H9 (cell line): ENCODE data around the gene CYP2C18. TPM values are rescaled to one million over a fixed set of nuclear protein-coding genes. Genes with fewer than 3 reads are reported as not detected.
"Not testable (repeated sequence)": the region's sequence is repeated elsewhere in the genome, so short reads cannot be mapped to it uniquely, and the experiment has no call there.

Experiments used
- DNase-seq: peaks from one replicate; pipeline ENCODE4 v3.0.0-alpha.2; 2017
- H2AFZ ChIP-seq: one replicate; pipeline ENCODE4 v1.6.1; 2013; ENCODE audit warnings: mild to moderate bottlenecking, low read length, control low read depth, moderate library complexity
- H2AK5ac ChIP-seq: 2 replicates; pipeline ENCODE4 v1.6.1; 2013; ENCODE audit warnings: low read length, control low read depth, mixed read lengths; ENCODE audit not compliant: insufficient read length
- H2BK120ac ChIP-seq: one replicate; pipeline ENCODE4 v1.6.1; 2013; ENCODE audit warnings: low read depth, mild to moderate bottlenecking, low read length, control low read depth, inconsistent platforms; ENCODE audit not compliant: poor library complexity, severe bottlenecking
- H2BK12ac ChIP-seq: 2 replicates; pipeline ENCODE4 v1.6.1; 2013; ENCODE audit warnings: low read length, control low read depth, mixed read lengths, low read depth; ENCODE audit not compliant: insufficient read length
- H2BK15ac ChIP-seq: 2 replicates; pipeline ENCODE4 v1.6.1; 2013; ENCODE audit warnings: low read depth, low read length, control low read depth
- H2BK20ac ChIP-seq: one replicate; pipeline ENCODE4 v1.6.1; 2013; ENCODE audit warnings: low read depth, mild to moderate bottlenecking, low read length, control low read depth, inconsistent platforms; ENCODE audit not compliant: poor library complexity, severe bottlenecking
- H2BK5ac ChIP-seq: 2 replicates; pipeline ENCODE4 v1.6.1; 2013; ENCODE audit warnings: low read length, control low read depth, mixed read lengths; ENCODE audit not compliant: insufficient read length
- H3K14ac ChIP-seq: 2 replicates; pipeline ENCODE4 v1.6.1; 2013; ENCODE audit warnings: low read length, control low read depth; ENCODE audit not compliant: insufficient read depth
- H3K18ac ChIP-seq: 2 replicates; pipeline ENCODE4 v1.6.1; 2013; ENCODE audit warnings: low read depth, mild to moderate bottlenecking, mixed read lengths, low read length, control low read depth; ENCODE audit not compliant: insufficient read length
- H3K23ac ChIP-seq: 2 replicates; pipeline ENCODE4 v1.6.1; 2013; ENCODE audit warnings: low read length, control low read depth, mixed read lengths, low read depth; ENCODE audit not compliant: insufficient read length
- H3K23me2 ChIP-seq: 2 replicates; pipeline ENCODE4 v1.6.1; 2013; ENCODE audit warnings: low read depth, mild to moderate bottlenecking, mixed read lengths, low read length, control low read depth; ENCODE audit not compliant: insufficient read length, poor library complexity, severe bottlenecking
- H3K27ac ChIP-seq: 2 replicates; pipeline ENCODE4 v1.5.1; 2013; ENCODE audit warnings: low read length, control low read depth, mixed read lengths, low read depth; ENCODE audit not compliant: insufficient read length
- H3K27me3 ChIP-seq: 2 replicates; pipeline ENCODE4 v1.6.1; 2013; ENCODE audit warnings: low read length, control low read depth, inconsistent platforms; ENCODE audit not compliant: insufficient read depth
- H3K4ac ChIP-seq: 2 replicates; pipeline ENCODE4 v1.6.1; 2013; ENCODE audit warnings: low read depth, mild to moderate bottlenecking, control low read depth, inconsistent platforms, low read length, moderate library complexity
- H3K4me1 ChIP-seq: 2 replicates; pipeline ENCODE4 v1.6.1; 2013; ENCODE audit warnings: low read length, control low read depth, inconsistent platforms; ENCODE audit not compliant: insufficient read depth
- H3K4me2 ChIP-seq: 2 replicates; pipeline ENCODE4 v1.6.1; 2013; ENCODE audit warnings: low read length, control low read depth, mixed read lengths; ENCODE audit not compliant: insufficient read length, insufficient read depth
- H3K56ac ChIP-seq: 2 replicates; pipeline ENCODE4 v1.6.1; 2013; ENCODE audit warnings: low read depth, mild to moderate bottlenecking, mixed read lengths, low read length, control low read depth; ENCODE audit not compliant: insufficient read length
- H3K79me1 ChIP-seq: 2 replicates; pipeline ENCODE4 v1.6.1; 2013; ENCODE audit warnings: low read depth, mild to moderate bottlenecking, moderate library complexity, low read length, control low read depth, inconsistent platforms; ENCODE audit not compliant: insufficient read depth, poor library complexity, severe bottlenecking
- H3K79me2 ChIP-seq: 2 replicates; pipeline ENCODE4 v1.6.1; 2013; ENCODE audit warnings: low read length, control low read depth, inconsistent platforms; ENCODE audit not compliant: insufficient read depth
- H3K9ac ChIP-seq: 2 replicates; pipeline ENCODE4 v1.6.1; 2013; ENCODE audit warnings: low read length, control low read depth, mixed read lengths; ENCODE audit not compliant: insufficient read length; ENCODE audit errors: extremely low read depth
- H3K9me3 ChIP-seq: one replicate; pipeline ENCODE4 v1.6.1; 2013; ENCODE audit warnings: low read depth, low read length, inconsistent platforms; ENCODE audit not compliant: control insufficient read depth
- H3T11ph ChIP-seq: one replicate; pipeline ENCODE4 v1.6.1; 2013; ENCODE audit warnings: mild to moderate bottlenecking, low read length, control low read depth, inconsistent platforms
- H4K20me1 ChIP-seq: one replicate; pipeline ENCODE4 v1.6.1; 2013; ENCODE audit not compliant: control insufficient read depth, insufficient read length, insufficient read depth
- H4K5ac ChIP-seq: 2 replicates; pipeline ENCODE4 v1.6.1; 2013; ENCODE audit warnings: low read depth, mild to moderate bottlenecking, mixed read lengths, low read length, control low read depth; ENCODE audit not compliant: insufficient read length
- H4K8ac ChIP-seq: replicated peaks from 2 replicates; pipeline ENCODE4 v1.6.1; 2013; ENCODE audit warnings: low read length, control low read depth, mixed read lengths, low read depth; ENCODE audit not compliant: insufficient read length
- H4K91ac ChIP-seq: 2 replicates; pipeline ENCODE4 v1.6.1; 2013; ENCODE audit warnings: low read depth, mild to moderate bottlenecking, moderate library complexity, mixed read lengths, low read length, control low read depth; ENCODE audit not compliant: insufficient read length
- H3K27ac Mint-ChIP-seq, 3 experiments: 2 replicates in 2 of 3; 3 replicates in 1 of 3; pipeline ENCODE4 v1.8.0; 2020 to 2021; ENCODE audit warnings: mixed read lengths in 3 of 3, mild to moderate bottlenecking in 1 of 3, moderate library complexity in 1 of 3
- H3K27me3 Mint-ChIP-seq: 2 replicates; pipeline ENCODE4 v1.8.0; 2021; ENCODE audit warnings: low read depth, mild to moderate bottlenecking, moderate library complexity, mixed read lengths
- H3K36me3 Mint-ChIP-seq, 3 experiments: 2 replicates in 2 of 3; 3 replicates in 1 of 3; pipeline ENCODE4 v1.8.0; 2020 to 2021; ENCODE audit warnings: low read depth in 3 of 3, mixed read lengths in 3 of 3; ENCODE audit not compliant: insufficient read depth in 1 of 3
- H3K4me1 Mint-ChIP-seq, 2 experiments: 2 replicates each; pipeline ENCODE4 v1.8.0; 2020; ENCODE audit warnings: mixed read lengths in 2 of 2
- H3K4me3 Mint-ChIP-seq, 2 experiments: 2 replicates in 1 of 2; 3 replicates in 1 of 2; pipeline ENCODE4 v1.8.0; 2020 to 2021; ENCODE audit warnings: mild to moderate bottlenecking in 2 of 2, mixed read lengths in 2 of 2, moderate library complexity in 1 of 2
- H3K9me3 Mint-ChIP-seq, 2 experiments: 2 replicates in 1 of 2; 3 replicates in 1 of 2; pipeline ENCODE4 v1.8.0; 2020; ENCODE audit warnings: mild to moderate bottlenecking in 2 of 2, mixed read lengths in 2 of 2, moderate library complexity in 1 of 2
- CTCF ChIP-seq: fragments of 200-600 bp; sonication (generic); conservative IDR thresholded peaks from 3 replicates; pipeline ENCODE4 v1.8.0; 2021; ENCODE audit warnings: antibody characterized with exemption, mild to moderate bottlenecking
- WGBS: extraction: QIAGEN DNeasy Blood & Tissue Kit; methylation state at CpG from one replicate; pipeline ENCODE4 v1.1.7; 2013; ENCODE audit warnings: missing lambda C conversion rate, low lambda C conversion rate, mixed read lengths; ENCODE audit not compliant: insufficient read length; ENCODE audit errors: extremely low coverage; 5-methylcytosine and 5-hydroxymethylcytosine counted together
- total RNA-seq: library from RNA; stranded (reverse); gene quantifications from 2 replicates; pipeline ENCODE4 v1.2.1, GENCODE V29; 2021

The CYP2C18 gene
- total RNA-seq, 1 experiment from 2014 or later = 0.09 TPM

GRCh38 chr10:94645285-94645684 is 38.2 kb upstream of the CYP2C18 start:
- TF ChIP-seq CTCF = no peak
- Histone ChIP-seq H3K9ac (no peak overlapping the region), H3K14ac (no peak overlapping the region), H3T11ph (no peak overlapping the region), H2AFZ (no peak overlapping the region), H2AK5ac (no peak overlapping the region), H4K91ac (no peak overlapping the region), H4K20me1 (no peaks in the 10 kb centered on the region), H2BK12ac (no peak overlapping the region), H3K23me2 (no peaks in the 10 kb centered on the region), H3K9me3 (no peaks in the 10 kb centered on the region), H2BK15ac (no peak overlapping the region), H3K56ac (no peak overlapping the region), H3K4ac (no peak overlapping the region), H3K23ac (no peak overlapping the region), H3K27me3 (no peaks in the 10 kb centered on the region), H3K18ac (no peak overlapping the region), H4K8ac (no peak overlapping the region), H3K79me2 (no peaks in the 10 kb centered on the region), H4K5ac (no peak overlapping the region), H3K4me1 (no peaks in the 10 kb centered on the region), H3K4me2 (no peak overlapping the region), H2BK20ac (no peak overlapping the region), H2BK120ac (no peak overlapping the region), H3K27ac (no peak overlapping the region), H2BK5ac (no peak overlapping the region), H3K79me1 (no peaks in the 10 kb centered on the region)
- Mint-ChIP-seq H3K4me3 (no peak overlapping the region), H3K4me1 (no peaks in the 10 kb centered on the region), H3K9me3 (peaks cover 0 to 3% of the 10 kb centered on the region in 2 experiments; a peak in 2 of 5 replicates), H3K27me3 (no peaks in the 10 kb centered on the region), H3K27ac (no peak overlapping the region), H3K36me3 (no peaks in the 10 kb centered on the region)
- DNase-seq = no peak
- WGBS = no CpG with 5 or more reads among the region's 2 CpGs

- not testable (repeated sequence) for H3K27ac Mint-ChIP-seq
Measured at GRCh38 chr10:94655201-94655600, 28.3 kb upstream of the CYP2C18 start.

More at GRCh38 chr10:94655201-94655600, 28.3 kb upstream of the CYP2C18 start:
- H3K9ac ChIP-seq, H3K9me3 Mint-ChIP-seq, H3K4me2 ChIP-seq, H3K36me3 Mint-ChIP-seq, H3K4ac ChIP-seq, DNase-seq, H3K14ac ChIP-seq, H3K18ac ChIP-seq, H2BK15ac ChIP-seq, H3K4me1 ChIP-seq, H4K91ac ChIP-seq, H3K23me2 ChIP-seq, H4K8ac ChIP-seq, H3K23ac ChIP-seq, H3K4me1 Mint-ChIP-seq, H2BK12ac ChIP-seq, H3K27me3 ChIP-seq, H2AFZ ChIP-seq, H3K79me1 ChIP-seq, H3K27ac ChIP-seq, H2BK20ac ChIP-seq, H3K56ac ChIP-seq, H3K79me2 ChIP-seq, H2BK5ac ChIP-seq, H4K5ac ChIP-seq, H3K27me3 Mint-ChIP-seq, H4K20me1 ChIP-seq, H2BK120ac ChIP-seq, H2AK5ac ChIP-seq, H3K9me3 ChIP-seq, H3T11ph ChIP-seq, H3K4me3 Mint-ChIP-seq: not testable (repeated sequence)
